HG03378 (cell line): ENCODE data around the gene GPR183.

Experiments
- ATAC-seq: cut with Tn5 transposase; IDR thresholded peaks from one replicate; pipeline ENCODE4 v1.9.1; 2021; ENCODE audit warnings: mild to moderate bottlenecking, moderate library complexity; ENCODE audit not compliant: unreplicated experiment

The GPR183 gene

GRCh38 chr13:99307247-99307646, at the start of gene GPR183:
Gene GPR183, minus strand, starts transcription at chr13:99307399. Its CDS starts 11,254 bp downstream, at chr13:99296145.
- peak; percentile 47 for ATAC-seq

GRCh38 chr13:99356262-99357091, 49.3 kb upstream of the GPR183 start:
- peak; percentile 74 for ATAC-seq

DNA sequence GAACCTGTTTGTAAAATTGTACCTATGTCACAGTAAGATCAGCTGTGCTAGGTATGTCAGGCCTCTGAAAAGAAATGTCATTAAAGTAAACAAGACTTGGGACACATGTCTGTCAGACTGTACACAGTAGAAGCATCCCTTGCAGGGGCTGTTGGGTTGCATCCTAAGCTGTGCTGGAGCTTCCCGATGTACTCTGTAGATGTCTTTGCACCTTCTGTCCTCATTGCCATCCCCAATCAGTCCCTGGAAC, 48.7 kb upstream of the GPR183 start:
- ATAC-seq: no peak

DNA sequence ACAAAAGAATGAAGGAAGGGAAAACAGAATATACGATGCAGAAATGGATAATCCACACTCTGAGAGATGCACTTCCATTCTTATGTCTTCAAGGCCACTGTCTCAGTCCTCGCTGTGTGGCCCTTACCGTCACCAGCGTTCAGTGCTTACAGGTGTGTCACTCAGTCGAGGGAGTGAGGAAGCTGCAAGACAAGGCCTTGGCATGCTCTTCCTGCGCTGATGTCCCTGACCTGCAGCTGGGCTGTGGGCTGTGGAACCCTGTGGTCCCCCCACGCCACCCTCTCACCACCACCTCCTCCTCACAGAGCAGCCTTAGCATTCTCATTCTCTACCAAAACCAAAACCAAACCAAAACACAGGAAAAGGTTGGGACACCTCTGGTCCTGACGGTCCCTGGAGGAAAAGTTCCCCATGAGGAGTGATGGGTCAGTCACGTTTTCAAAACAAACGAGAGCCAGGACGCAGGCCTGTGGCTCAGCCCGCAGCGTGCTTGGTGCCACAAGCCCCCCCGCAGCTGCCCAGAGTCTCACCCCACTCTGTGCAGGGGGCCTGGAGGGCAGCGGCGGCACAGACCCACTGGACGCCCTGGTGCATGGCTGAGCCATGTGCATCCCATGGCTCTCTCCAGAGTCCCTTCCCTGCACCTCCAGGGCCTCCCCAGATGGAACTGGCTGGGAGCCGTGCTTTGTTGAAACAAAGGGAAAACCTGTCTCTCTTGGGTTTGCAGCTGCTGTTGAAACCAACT, 48.2 kb upstream of the GPR183 start:
- ATAC-seq: no peak

DNA sequence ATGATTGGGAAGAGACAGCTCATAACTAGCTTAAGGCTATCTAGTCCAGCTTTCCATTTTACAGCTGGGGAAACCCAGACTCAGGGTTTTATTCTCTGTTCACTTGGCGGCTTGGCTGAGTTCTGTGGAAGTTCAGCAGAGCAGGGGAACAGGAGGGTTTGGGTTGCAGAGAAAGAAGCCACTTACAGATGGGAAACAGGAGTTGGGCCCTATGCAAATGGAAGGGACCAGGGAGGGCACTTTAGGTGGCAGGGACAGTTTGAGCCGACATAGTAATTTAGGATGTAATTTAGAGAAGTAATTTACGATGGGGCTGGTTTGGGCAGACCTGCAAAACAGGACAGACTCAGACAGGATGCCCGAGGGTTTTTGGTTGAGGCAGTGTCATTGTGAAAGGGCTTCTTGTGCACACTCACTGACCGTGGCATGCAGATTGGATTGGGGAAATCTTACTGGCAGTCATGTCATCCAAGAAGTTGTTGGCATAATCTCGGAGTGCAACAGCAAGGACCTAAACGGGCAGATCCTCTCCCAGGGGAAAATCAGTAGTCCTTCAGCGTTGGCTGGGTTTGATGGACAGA, 47.3 kb upstream of the GPR183 start:
- no peak for ATAC-seq

GRCh38 chr13:99353836-99354235, 46.6 kb upstream of the GPR183 start:
- no peak for ATAC-seq

DNA sequence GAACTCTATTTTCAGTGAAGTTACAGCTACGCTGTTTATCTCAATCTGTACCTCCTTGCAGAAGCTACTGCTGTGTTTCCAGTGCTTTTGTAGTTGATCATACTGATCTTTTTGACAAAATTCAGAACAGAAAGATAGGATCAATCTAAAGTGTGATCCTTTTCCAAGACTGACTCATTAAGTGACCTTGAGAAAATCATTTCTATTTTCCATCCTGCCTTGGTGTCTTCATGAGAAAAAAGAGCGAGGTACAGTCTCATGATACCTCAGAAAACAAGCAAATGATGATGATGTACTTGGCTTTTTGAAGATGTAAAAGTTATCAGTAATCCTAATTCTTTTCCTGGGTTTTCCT, 46.0 kb upstream of the GPR183 start:
- no peak for ATAC-seq

DNA sequence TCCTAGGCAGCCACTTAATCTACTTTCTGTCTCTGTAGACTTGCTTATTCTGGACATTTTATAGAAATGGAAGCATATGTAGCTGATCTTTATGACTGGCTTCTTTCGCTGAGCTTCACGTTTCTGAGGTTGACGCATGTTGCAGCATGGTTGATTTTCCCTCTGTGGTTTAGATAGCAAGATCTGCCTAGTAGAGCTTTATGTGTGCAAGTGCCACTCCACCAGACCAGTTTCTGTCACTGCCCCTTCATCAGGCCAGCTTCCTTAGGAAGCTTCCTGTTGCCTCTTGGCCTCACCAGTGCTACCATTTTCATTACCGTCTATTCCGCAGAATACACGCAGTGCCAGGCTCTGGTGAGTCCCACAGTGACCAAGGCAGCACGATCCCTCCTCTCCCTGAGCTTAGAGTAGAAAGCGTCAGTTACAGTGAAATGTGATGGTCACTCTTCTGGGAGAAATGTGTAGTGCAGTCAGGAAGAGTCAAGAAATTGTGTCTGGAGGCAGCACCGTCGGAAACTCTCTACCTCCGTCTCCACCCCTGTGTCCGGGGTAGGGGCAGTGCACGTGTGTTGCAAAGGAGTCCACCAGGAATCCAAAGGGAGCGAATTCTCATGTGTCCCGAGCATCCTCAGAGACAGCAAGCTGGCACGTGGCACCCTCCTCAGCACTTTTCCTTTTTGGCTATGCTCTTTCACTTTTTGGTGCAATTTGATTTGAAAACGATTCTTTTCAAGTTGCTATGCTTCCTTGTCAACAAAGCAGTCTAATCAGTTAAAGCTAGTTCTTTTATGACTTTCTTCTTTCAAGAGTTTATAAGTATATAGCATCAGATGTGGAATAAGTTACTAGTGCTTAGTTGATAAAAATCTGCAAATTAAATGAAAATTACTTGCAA, 45.4 kb upstream of the GPR183 start:
- no peak for ATAC-seq

- no peak for ATAC-seq
Observed at GRCh38 chr13:99351772-99352171, 44.6 kb upstream of the GPR183 start.

GRCh38 chr13:99350191-99350590, 43.0 kb upstream of the GPR183 start:
- ATAC-seq: no peak

- peak; percentile 57 for ATAC-seq
Observed at GRCh38 chr13:99347911-99348451, 40.8 kb upstream of the GPR183 start.

DNA sequence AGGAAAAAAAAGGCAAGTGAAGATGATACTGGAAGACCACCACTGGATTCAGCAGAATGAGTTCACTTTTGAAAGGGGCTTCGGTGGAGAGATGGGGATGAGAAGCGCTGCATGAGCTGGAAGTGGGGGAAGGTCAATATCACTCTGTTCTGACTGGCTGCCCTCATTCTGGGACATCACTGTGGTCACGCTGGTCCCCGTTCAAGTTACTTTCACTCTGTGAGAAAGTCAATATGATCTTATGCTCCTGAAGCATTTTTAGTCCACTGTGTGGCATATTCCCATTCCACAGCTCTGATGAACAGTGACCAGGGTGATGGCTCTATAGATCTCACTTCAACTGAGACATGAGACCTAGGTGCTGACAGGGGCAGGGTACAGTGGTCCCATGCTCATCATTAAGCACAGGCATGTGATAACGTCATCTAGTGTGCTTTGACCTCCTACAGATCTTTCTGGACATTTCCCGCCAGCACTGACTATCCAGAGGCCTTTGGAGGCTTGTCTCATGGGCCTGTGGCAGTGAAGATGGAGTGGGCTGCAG, 40.2 kb upstream of the GPR183 start:
- peak; percentile 23 for ATAC-seq

DNA sequence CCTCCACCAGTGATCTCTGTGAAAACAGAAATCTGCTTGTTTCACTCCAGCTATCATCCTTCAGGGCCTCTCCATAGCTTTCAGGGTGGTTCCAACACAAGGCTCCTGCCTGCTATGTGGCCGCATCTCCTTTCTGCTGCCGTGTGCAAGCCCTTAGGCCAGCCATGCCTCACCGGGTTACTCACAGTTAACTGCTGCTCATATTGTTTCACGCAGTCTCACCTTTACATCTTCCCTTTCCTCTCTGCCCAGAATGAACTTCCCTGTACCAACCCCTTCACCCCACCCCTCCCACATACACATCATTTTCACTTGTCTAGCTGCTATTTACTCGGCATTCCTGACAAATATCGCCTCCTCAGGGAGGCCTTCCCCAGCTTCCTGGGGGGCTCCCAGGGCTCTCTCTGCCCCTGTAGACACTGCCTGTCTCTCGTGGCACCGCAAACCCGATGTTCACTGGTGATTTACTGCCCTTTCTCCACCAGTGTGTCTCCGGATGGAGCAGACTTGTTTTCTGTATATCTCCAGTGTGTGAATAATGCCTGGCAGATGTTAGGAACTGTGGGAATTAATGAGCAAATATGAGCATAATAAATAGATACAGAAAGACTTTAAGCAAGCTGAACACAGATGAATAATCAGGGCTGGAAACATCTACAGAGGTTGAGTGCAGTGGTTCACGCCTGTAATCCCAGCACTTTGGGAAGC, 39.3 kb upstream of the GPR183 start:
- no peak for ATAC-seq

- no peak for ATAC-seq
Observed at GRCh38 chr13:99345345-99345744, 38.1 kb upstream of the GPR183 start.

GRCh38 chr13:99344610-99345208, 37.5 kb upstream of the GPR183 start:
- ATAC-seq: no peak

GRCh38 chr13:99342723-99343315, 35.6 kb upstream of the GPR183 start:
- no peak for ATAC-seq

- ATAC-seq: no peak
Observed at GRCh38 chr13:99341969-99342722, 34.9 kb upstream of the GPR183 start.

GRCh38 chr13:99340638-99341037, 33.4 kb upstream of the GPR183 start:
- no peak for ATAC-seq
